A673 (cell line): ENCODE data around the gene TRABD2A.

ENCODE experiments used
- CTCF ChIP-seq: fragments of 300-800, 200-600 bp; sonication (generic); conservative IDR thresholded peaks from 2 replicates; pipeline ENCODE4 v1.5.1; 2017; ENCODE audit warnings: low read depth, mild to moderate bottlenecking, antibody characterized with exemption, low read length, moderate library complexity, mixed read lengths
- EZH2 ChIP-seq: fragments of 200-600 bp; sonication (generic); IDR thresholded peaks from 2 replicates; pipeline ENCODE4 v1.6.1; 2017; ENCODE audit warnings: borderline replicate concordance, low read depth, mild to moderate bottlenecking, mixed read lengths, antibody characterized with exemption, low read length; ENCODE audit not compliant: poor library complexity, severe bottlenecking

DNA sequence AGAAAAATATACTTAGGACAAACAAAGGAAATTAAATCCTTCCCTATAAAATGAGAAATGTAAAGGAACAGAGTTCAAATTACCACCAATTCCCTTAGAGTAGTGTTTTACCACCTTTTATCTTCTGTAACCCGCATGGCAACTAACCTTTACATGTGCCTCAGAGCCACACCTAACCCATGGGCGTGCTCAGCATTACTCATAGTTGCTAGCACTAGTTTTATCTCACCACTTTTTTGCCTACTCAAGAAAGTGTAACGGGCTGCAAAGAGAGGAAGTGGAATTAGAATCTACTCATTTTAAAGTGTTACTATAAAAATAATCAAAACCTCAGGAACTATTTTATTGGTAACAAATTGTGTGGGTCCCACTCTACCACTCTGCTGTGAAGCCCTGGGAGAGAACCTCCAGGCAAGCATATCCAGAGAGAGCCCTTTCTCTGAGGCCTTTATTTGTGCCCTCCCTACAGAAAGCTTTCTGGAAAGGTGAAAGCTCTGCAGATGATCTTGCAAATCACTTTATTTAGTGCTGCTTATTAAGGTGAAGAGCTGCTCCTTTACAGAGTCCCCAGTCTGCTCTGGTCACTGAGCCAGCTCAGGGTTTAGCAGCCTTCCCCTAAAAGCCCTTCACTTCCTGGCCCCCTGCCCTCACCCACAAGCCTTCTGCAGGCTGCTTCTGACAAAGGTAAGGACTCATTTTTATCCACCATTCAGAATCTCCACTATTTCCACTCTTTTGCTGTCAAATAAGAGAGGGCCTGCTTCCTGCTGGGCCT is 98.8 kb downstream of the TRABD2A start:
- TF ChIP-seq CTCF (no peak), EZH2 (no peak)
